Progenitor cell of endocrine pancreas (in vitro differentiated cells): Measurements from ENCODE around the gene ZMAT2. TPM values are rescaled to one million over a fixed set of nuclear protein-coding genes. Genes with fewer than 3 reads are reported as not detected.
"Not testable (repeated sequence)": the region's sequence is repeated elsewhere in the genome, so short reads cannot be mapped to it uniquely, and the experiment has no call there.

Source experiments
- DNase-seq: peaks from one replicate; pipeline ENCODE4 v3.0.0; 2021; ENCODE audit warnings: low spot score; ENCODE audit not compliant: unreplicated experiment
- H3K27ac Mint-ChIP-seq: 2 replicates; pipeline ENCODE4 v1.8.0; 2021; ENCODE audit warnings: mild to moderate bottlenecking, moderate library complexity, mixed read lengths
- H3K27me3 Mint-ChIP-seq: 2 replicates; pipeline ENCODE4 v1.8.0; 2021; ENCODE audit warnings: mixed read lengths
- H3K36me3 Mint-ChIP-seq: 2 replicates; pipeline ENCODE4 v1.8.0; 2022; ENCODE audit warnings: mixed read lengths; ENCODE audit not compliant: insufficient read depth
- H3K4me1 Mint-ChIP-seq: 2 replicates; pipeline ENCODE4 v1.8.0; 2021; ENCODE audit warnings: low read depth, mixed read lengths
- H3K4me3 Mint-ChIP-seq: 2 replicates; pipeline ENCODE4 v1.8.0; 2021; ENCODE audit warnings: low read depth, mild to moderate bottlenecking, moderate library complexity, mixed read lengths
- H3K9me3 Mint-ChIP-seq: 2 replicates; pipeline ENCODE4 v1.8.0; 2021; ENCODE audit warnings: low read depth, mixed read lengths
- long read RNA-seq: library from polyadenylated mRNA; unstranded; transcript quantifications from one replicate; pipeline ENCODE4 v2.0.0, GENCODE V29; 2020
- total RNA-seq: library from RNA; stranded (reverse); gene quantifications from 2 replicates; pipeline ENCODE4 v1.2.1, GENCODE V29; 2021
- TF ChIP-seq, protein P1 (sequence below): fragments of 200-600 bp; sonication (generic); IDR thresholded peaks from one replicate; pipeline ENCODE4 v1.5.0; 2021; ENCODE audit warnings: antibody characterized with exemption, mild to moderate bottlenecking; ENCODE audit not compliant: unreplicated experiment

The ZMAT2 gene
- total RNA-seq, result 67.6 and 67.7 TPM in 2 replicates
- long read RNA-seq, transcript ZMAT2-201 (6 exons, 1,647 nt), result major isoform, 64 of 64 reads
- long read RNA-seq, partial matches to known transcripts, result 0 of 64 reads
- long read RNA-seq, other reads (novel, unspliced or antisense), result 0 of 64 reads

GRCh38 chr5:140700177-140701144 is at the start of gene ZMAT2:
Gene ZMAT2, plus strand, starts transcription at chr5:140700447. Its CDS starts 14 bp downstream, at chr5:140700461.
- peaks cover 45% of the 10 kb centered on the region for H3K36me3 Mint-ChIP-seq
- no peaks in the 10 kb centered on the region for H3K9me3 Mint-ChIP-seq
- peaks cover 16% of the 10 kb centered on the region for H3K4me1 Mint-ChIP-seq
- H3K4me3 Mint-ChIP-seq, result peak within 1 kb of the TSS; percentile 99
- no peaks in the 10 kb centered on the region for H3K27me3 Mint-ChIP-seq
- TF ChIP-seq, protein P1, sequence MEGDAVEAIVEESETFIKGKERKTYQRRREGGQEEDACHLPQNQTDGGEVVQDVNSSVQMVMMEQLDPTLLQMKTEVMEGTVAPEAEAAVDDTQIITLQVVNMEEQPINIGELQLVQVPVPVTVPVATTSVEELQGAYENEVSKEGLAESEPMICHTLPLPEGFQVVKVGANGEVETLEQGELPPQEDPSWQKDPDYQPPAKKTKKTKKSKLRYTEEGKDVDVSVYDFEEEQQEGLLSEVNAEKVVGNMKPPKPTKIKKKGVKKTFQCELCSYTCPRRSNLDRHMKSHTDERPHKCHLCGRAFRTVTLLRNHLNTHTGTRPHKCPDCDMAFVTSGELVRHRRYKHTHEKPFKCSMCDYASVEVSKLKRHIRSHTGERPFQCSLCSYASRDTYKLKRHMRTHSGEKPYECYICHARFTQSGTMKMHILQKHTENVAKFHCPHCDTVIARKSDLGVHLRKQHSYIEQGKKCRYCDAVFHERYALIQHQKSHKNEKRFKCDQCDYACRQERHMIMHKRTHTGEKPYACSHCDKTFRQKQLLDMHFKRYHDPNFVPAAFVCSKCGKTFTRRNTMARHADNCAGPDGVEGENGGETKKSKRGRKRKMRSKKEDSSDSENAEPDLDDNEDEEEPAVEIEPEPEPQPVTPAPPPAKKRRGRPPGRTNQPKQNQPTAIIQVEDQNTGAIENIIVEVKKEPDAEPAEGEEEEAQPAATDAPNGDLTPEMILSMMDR, result no peak
- DNase-seq, result peak; percentile 72
- H3K27ac Mint-ChIP-seq, result peak within 1 kb of the TSS; percentile 98

DNA sequence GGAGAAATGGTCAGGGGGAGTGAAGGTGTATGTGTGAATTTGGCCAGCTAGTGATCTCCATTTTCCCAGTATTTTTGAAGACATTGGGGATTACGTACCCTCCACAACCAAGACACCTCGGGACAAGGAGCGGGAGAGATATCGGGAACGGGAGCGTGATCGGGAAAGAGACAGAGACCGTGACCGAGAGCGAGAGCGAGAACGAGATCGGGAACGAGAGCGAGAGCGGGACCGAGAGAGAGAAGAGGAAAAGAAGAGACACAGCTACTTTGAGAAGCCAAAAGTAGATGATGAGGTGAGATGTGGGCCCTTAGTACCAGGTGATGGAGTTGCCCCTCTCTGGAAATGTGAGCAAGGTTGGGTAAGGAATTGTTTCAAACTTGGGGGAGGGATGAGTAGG is 41.4 kb upstream of the ZMAT2 start:
- Mint-ChIP-seq H3K27me3 (no peaks in the 10 kb centered on the region), H3K4me3 (no peak overlapping the region), H3K4me1 (no peaks in the 10 kb centered on the region), H3K9me3 (no peaks in the 10 kb centered on the region), H3K36me3 (peaks cover 40% of the 10 kb centered on the region), H3K27ac (no peak overlapping the region)
- TF ChIP-seq, protein P1, result no peak
- DNase-seq, result no peak

DNA sequence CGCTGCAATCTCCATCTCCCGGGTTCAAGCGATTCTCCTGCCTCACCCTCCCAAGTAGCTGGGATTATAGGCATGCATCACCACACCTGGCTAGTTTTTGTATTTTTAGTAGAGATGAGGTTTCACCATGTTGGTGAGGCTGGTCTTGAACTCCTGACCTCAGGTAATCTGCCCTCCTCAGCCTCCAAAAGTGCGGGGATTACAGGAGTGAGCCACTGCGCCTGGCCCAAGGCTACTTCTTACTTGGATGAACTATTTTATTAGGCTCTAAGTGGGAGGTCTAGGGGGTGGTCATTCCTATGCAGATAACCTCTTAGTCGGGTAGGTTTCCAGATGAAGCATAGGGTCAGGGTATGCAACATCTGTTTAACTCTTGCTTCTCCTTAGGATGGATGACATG is 39.9 kb upstream of the ZMAT2 start:
- H3K9me3 Mint-ChIP-seq, H3K4me1 Mint-ChIP-seq, H3K27ac Mint-ChIP-seq, H3K27me3 Mint-ChIP-seq, H3K4me3 Mint-ChIP-seq, DNase-seq: not testable (repeated sequence)
- peaks cover 30% of the 10 kb centered on the region for H3K36me3 Mint-ChIP-seq

DNA sequence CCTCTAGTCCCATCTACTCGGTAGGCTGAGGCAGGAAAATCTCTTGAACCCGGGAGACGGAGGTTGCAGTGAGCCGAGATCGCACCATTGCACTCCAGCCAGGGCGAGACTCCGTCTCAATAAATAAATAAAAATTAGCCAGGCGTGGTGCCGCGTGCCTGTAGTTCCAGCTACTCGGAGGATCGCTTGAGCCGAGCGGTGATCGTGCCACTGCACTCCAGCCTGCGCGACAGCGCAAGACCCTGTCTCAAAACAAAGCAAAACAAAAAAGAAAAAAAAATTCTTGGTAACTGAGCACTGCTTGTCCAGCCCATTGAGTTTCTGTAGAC is 36.3 kb upstream of the ZMAT2 start:
- Mint-ChIP-seq H3K4me3 (peak overlapping the region; percentile 99), H3K36me3 (peaks cover 21% of the 10 kb centered on the region), H3K27ac (peak overlapping the region; percentile 97), H3K27me3 (no peaks in the 10 kb centered on the region), H3K4me1 (peaks cover 8% of the 10 kb centered on the region), H3K9me3 (no peaks in the 10 kb centered on the region)
- TF ChIP-seq, protein P1, result no peak
- no peak for DNase-seq

GRCh38 chr5:140664359-140665119 is 35.7 kb upstream of the ZMAT2 start, which contains the start of gene WDR55:
Gene WDR55, plus strand, starts transcription at chr5:140664904. Its CDS starts 9 bp downstream, at chr5:140664913.
- TF ChIP-seq, protein P1, result no peak
- Mint-ChIP-seq H3K36me3 (peaks cover 20% of the 10 kb centered on the region), H3K9me3 (no peaks in the 10 kb centered on the region), H3K4me1 (peaks cover 8% of the 10 kb centered on the region), H3K4me3 (peak within 1 kb of the TSS; percentile 99), H3K27ac (peak within 1 kb of the TSS; percentile 97), H3K27me3 (no peaks in the 10 kb centered on the region)
- DNase-seq, result peak; percentile 78

DNA sequence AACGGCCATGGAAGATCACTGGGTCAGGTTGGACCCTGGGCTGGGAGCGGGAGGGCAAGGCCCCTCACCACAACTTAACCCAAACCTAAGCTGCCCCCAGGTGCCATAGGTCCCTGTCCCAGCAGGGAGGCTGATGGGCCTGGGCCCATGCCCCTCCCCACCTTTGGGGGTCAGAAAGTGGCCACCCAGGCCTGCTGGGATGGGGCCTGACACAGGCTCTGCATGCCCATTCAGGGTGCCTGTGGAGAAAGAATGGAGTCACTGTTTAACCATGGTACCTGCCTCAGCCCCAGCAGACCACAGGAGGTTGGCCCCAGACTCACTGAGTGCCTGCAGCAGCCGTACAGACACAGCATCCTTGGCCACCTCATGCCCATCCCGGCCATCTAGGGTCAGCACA is 29.2 kb upstream of the ZMAT2 start:
- not testable (repeated sequence) for H3K9me3 Mint-ChIP-seq, H3K4me3 Mint-ChIP-seq, H3K4me1 Mint-ChIP-seq, DNase-seq, H3K27me3 Mint-ChIP-seq, H3K27ac Mint-ChIP-seq
- peaks cover 14% of the 10 kb centered on the region for H3K36me3 Mint-ChIP-seq
